Right renal cortex interstitium (tissue), 3 donors: Measurements from ENCODE around the gene SRGAP1. TPM values are rescaled to one million over a fixed set of nuclear protein-coding genes. Genes with fewer than 3 reads are reported as not detected.
A peak's percentile ranks its signal among the peaks of the same experiment; 100 is the strongest.

Experiments
- DNase-seq, 3 donors: peaks; one replicate each; pipeline ENCODE4 v3.0.0-alpha.2; 2013; ENCODE audit warnings: low read depth in 3 of 3, low spot score in 2 of 3
- polyA plus RNA-seq, 3 donors: library from polyadenylated mRNA; unstranded; fragments of 120-200 nt; gene quantifications; one replicate each; pipeline ENCODE4 v1.2.1, GENCODE V29; 2013; ENCODE audit not compliant: insufficient read length in 3 of 3

SRGAP1 gene
- polyA plus RNA-seq, 3 donors = 21.7 to 24.0 (median 21.9) TPM

DNA sequence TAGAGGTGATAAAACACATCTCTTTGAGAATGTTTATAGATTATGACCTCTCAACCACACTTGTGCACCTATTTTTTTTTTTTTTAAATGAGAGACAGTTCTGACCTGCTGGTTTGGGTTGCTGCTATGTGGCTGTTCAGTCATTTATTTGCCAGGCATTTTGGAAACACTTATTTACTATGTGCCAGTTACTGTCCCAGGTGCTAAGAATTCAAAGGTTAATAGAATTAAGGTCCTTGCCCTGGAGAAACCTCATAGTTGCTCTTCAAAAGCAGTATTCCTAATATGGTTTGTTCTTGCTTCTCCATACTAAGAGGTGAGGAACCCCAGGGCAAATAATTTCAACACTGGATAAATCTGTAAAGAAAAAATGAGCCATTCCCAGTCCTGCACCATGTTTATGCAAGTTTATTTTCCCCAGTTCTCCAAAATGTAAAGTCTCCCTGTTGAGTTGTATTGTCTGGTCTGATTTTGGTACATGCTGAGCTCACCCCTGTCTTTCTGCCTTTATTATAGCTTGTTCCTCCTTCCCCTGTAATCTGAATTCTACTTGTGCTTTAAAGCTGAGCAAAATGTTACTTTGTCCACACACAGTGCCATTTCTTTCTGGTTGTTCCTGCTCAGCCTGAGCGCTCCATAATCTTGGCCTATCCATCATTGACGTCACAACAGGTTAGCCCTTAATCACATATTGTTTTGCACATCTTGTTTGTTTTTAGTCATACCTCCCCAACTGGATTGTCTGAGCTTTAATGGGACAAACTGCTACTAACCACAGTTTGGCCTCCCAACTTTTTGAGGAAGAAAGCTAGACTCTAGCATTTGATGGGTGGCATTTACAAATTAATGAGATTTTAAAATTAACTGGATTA lies 56.7 kb downstream of the SRGAP1 start:
- no peak for DNase-seq

GRCh38 chr12:63904653-63905052 lies 60.2 kb downstream of the SRGAP1 start:
- DNase-seq = no peak

- no peak for DNase-seq
These were observed 61.0 kb downstream of the SRGAP1 start for GRCh38 chr12:63905544-63905943.

DNA sequence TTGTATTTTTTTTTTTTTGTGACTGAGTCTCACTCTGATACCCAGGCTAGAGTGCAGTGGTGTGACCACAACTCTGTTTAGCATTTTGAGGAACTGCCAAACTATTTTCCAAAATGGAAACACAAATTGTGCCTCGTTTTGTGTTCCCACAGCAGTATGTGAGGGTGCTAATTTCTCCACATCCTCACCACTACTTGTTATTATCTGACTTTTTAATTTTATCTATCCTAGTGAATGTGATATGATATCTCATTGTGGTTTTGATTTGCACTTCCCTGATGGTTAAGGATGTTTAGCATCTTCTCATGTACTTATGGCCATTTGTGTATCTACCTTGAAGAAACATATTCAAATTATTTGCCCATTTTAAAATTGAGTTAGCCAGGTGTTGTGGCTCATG lies 62.4 kb downstream of the SRGAP1 start:
- DNase-seq = no peak

GRCh38 chr12:63907561-63907960 lies 63.1 kb downstream of the SRGAP1 start:
- DNase-seq = no peak

GRCh38 chr12:63909746-63910145 lies 65.2 kb downstream of the SRGAP1 start:
- DNase-seq = no peak

- DNase-seq = no peak
These were observed 66.8 kb downstream of the SRGAP1 start for GRCh38 chr12:63911341-63911740.

GRCh38 chr12:63912651-63913050 lies 68.2 kb downstream of the SRGAP1 start:
- no peak for DNase-seq

DNA sequence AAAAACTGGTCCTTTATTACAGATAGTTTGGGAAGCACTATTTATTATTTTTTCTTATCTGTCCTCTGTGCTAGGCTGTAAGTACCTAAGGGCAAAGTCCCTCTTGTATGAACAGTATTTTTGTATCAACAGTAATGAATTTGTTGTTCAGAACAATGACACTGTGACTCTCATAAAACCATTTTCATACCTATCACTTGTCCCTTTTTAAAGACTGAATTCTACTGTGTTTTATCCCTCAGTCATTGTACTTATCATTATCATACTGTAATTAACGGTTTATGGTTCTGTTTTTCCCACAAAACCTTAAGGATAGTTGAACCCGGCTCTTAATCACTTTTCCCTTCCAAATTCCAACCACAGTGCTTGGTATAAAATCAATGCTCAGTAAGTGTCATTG lies 69.4 kb downstream of the SRGAP1 start:
- DNase-seq = no peak

GRCh38 chr12:63915105-63915800 lies 70.8 kb downstream of the SRGAP1 start:
- no peak for DNase-seq

- DNase-seq = no peak
These were observed 72.3 kb downstream of the SRGAP1 start for GRCh38 chr12:63916561-63917476.

DNA sequence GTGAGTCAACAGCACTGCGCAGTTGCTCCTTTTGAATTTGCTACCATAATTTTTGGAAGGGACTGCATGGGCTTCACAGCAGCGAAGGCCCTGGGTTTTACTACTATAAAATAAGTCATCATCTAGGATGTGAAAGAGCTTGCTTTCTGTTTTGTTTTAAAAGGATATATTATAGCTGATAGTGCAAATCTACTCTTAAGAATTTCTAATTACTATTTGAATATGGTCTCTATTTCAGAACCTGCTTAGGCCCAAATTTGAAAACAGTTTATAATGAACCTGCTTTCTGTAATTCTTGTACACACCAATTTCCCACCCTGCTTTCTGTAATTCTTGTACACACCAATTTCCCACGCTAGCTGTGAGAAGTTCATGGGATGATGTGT lies 73.0 kb downstream of the SRGAP1 start:
- DNase-seq = no peak

GRCh38 chr12:63917864-63918799 lies 73.6 kb downstream of the SRGAP1 start:
- peak in 2 of 3 donors; percentile 32 to 61 for DNase-seq

GRCh38 chr12:63918800-63919300 lies 74.3 kb downstream of the SRGAP1 start:
- no peak for DNase-seq

DNA sequence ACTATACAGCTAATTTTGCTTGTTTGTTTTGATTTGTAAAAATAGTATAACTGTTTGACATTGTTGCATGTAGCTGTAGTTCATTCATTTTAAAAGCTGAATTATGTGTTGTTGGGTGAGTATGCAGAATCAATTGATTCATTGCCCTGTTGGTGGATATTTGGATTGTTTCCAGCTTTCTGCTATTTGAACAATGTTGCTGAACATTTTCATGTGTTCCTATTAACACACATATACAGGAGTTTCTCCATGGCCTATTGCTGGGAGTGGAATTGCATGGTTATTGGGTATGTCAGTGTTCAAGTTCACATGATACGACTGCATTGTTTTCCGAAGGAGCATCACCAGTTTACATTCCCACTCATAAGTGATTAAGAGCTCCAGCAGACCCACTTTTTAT lies 75.3 kb downstream of the SRGAP1 start:
- DNase-seq = no peak

- DNase-seq = no peak
These were observed 76.7 kb downstream of the SRGAP1 start for GRCh38 chr12:63921157-63921556.

GRCh38 chr12:63922474-63922873 lies 78.0 kb downstream of the SRGAP1 start:
- no peak for DNase-seq

DNA sequence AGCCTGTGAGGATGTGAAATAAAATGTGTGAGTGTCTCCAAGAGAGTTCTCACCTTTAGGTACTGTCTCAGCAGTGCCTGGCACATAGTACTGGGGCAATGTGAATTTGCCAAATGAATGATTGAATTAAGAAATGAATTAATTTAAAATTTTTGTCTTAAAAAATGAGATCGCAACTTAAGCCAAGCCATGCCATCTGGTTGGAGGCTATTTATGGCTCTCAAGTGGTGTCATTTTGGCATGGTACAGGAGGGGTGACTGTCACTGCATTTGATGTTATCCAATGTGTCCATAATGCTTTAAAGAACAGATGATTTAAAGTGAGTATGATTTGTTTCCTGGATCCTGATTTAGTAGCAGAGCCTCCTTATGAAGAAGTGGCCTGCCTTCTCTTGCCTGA lies 80.3 kb downstream of the SRGAP1 start:
- no peak for DNase-seq

- no peak for DNase-seq
These were observed 83.0 kb downstream of the SRGAP1 start for GRCh38 chr12:63927511-63927910.

DNA sequence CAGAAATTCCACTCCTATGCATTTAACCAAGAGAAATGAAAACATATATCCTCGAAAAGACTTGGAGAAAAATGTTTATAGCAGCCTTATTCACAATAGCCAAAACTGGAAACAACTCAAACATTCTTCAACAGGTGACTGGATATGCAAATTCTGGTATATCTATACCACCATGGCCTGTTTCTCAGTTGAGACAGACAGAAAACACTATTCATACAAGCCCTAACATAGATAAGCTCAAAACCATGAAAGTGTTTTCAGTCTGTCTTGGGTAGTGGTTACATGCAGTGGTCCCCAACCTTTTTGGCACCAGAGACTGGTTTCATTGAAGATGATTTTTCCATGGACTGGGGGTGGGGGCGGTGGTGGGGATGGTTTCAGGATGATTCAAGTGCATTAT lies 83.8 kb downstream of the SRGAP1 start:
- DNase-seq = no peak
